Stimulated activated CD8-positive, alpha-beta memory T cell treated with anti-CD3 and anti-CD28 coated beads, Interleukin-2, amount 100 ng/mL, for 1 hour (primary cell): ENCODE data around the gene SERPINB5.
"Not testable (repeated sequence)": the region's sequence is repeated elsewhere in the genome, so short reads cannot be mapped to it uniquely, and the experiment has no call there.

Source experiments
- DNase-seq, 2 donors: peaks; one replicate each; pipeline ENCODE4 v3.0.0-alpha.2; 2020; ENCODE audit warnings: low read depth in 2 of 2

Gene SERPINB5, protein sequence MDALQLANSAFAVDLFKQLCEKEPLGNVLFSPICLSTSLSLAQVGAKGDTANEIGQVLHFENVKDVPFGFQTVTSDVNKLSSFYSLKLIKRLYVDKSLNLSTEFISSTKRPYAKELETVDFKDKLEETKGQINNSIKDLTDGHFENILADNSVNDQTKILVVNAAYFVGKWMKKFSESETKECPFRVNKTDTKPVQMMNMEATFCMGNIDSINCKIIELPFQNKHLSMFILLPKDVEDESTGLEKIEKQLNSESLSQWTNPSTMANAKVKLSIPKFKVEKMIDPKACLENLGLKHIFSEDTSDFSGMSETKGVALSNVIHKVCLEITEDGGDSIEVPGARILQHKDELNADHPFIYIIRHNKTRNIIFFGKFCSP

DNA sequence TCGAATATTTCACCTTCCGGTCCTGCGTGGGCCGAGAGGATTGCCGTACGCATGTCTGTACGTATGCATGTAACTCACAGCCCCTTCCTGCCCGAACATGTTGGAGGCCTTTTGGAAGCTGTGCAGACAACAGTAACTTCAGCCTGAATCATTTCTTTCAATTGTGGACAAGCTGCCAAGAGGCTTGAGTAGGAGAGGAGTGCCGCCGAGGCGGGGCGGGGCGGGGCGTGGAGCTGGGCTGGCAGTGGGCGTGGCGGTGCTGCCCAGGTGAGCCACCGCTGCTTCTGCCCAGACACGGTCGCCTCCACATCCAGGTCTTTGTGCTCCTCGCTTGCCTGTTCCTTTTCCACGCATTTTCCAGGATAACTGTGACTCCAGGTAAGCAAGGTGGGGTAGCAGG, at the start of gene SERPINB5:
SERPINB5 (plus strand) TSS at position 291 of the 400 bp plus-strand sequence. CDS start 7,471 bp downstream, outside the sequence.
- DNase-seq: no peak

GRCh38 chr18:63427558-63427957, 49.2 kb upstream of the SERPINB5 start:
- no peak for DNase-seq

DNA sequence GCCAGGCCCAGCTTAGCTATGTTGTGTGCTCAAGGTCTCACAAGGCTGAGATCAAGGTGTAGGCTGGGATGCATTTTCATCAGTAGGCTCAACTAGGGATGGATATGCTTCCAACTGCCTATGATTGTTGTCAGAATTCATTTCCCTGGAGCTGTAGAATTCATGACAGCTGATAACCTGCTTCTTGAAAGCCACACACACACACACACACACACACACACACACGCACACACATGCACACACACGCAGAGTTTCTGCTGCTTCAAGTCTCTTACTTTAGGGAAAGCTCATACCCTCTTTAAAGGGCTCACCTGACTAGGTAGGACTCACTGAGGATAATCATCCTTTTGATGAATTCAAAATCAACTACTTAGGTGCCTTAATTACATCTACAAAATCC, 46.2 kb upstream of the SERPINB5 start:
- DNase-seq: no peak

DNA sequence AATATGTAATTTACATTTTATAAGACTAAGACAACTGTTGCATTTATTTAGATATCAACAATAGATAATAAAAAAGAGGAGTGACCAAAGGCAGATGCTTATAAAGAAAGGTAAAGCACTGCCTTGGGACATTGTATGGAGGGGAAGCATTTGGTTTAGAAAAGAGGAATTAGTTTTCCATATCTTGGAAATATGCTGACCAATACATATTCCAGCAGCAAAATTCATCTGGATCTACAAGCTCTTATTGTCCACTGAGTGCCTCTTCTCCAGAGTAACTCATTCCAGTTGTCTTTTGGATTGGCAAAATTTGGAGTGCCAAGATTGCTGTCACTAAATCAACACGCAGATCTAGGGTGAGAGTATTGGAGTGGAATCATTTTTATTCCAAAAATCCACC, 45.6 kb upstream of the SERPINB5 start:
- DNase-seq: no peak

- no peak for DNase-seq
Measured at GRCh38 chr18:63433334-63433866, 43.4 kb upstream of the SERPINB5 start.

DNA sequence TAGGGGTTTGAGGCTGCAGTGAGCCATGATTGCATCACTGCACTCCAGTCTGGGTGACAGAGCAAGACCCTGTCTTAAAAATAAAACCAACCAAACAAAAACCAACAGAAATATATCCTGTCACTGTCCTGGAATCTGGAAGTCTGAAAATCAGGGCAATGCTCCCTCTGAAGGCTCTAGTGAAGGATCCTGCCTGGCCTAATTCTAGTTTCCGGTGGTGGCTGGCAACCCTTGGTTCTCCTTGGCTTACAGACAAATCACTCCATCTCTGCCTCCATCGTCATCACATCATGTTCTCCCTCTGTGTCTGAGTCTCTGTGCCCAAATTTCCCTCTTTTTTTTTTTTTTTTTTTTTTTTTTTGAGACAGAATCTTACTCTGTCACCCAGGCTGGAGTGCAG, 38.6 kb upstream of the SERPINB5 start:
- no peak for DNase-seq

GRCh38 chr18:63439334-63439733, 37.4 kb upstream of the SERPINB5 start:
- DNase-seq: peak; percentile 9 to 14

GRCh38 chr18:63440219-63440618, 36.5 kb upstream of the SERPINB5 start:
- DNase-seq: no peak

- no peak for DNase-seq
Measured at GRCh38 chr18:63440881-63441280, 35.9 kb upstream of the SERPINB5 start.

GRCh38 chr18:63443829-63444228, 32.9 kb upstream of the SERPINB5 start:
- DNase-seq: no peak

DNA sequence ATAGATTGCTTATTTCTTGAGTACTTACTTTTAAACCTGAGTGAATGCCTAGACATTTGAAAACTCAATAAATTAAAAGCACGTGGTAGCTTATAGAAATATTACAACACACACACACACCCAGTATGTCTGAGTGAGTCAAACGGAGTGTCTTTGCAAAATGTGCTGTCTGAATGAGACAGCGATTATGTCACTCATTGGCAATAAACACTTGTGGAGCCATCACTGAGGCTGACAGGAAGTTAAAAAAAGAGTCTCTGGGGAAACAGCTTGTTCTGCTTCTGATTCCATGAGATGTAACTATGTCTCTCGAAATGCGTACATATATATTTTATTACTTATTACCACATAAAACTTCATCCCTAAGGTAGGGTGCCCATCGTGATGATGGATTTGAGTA, 32.2 kb upstream of the SERPINB5 start:
- no peak for DNase-seq

GRCh38 chr18:63445037-63445436, 31.7 kb upstream of the SERPINB5 start:
- DNase-seq: no peak

DNA sequence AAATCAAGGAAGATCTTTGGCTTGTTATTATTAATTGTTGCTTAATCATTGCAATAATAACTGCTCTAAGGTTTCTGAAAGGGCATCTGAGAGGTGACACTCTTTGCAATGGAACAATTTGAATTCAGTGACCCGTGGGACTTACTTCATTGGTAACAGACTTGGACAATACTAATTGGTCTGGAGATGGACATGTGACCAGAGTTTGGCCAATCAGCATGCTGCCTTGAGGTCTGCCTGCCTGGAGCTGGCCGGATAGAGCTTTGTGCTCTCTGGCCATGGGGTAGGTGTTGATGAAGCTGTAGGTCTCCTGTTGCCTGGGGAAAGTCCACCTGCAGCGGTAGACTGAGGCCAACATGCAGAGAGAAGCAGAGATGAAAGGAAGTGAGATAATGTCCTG, 30.5 kb upstream of the SERPINB5 start:
- no peak for DNase-seq

DNA sequence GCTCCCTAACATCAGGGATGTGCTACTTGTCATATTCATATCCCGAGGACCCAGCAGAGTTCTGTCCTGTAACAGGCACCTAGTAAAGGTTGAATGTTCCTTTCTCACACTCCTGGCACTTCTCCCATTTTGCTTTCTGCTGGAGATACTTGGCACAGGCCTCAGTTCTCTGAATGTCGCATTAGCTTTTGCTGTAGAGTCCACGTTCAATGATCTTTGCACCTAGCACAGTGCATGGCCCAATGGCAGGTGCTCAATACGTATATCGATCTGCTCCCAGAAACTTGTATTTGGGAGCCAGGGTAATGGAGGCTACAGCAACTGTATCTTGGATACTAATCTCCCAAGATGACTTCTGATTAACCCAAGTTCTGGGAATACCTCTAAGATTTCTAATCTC, 29.7 kb upstream of the SERPINB5 start:
- no peak for DNase-seq

DNA sequence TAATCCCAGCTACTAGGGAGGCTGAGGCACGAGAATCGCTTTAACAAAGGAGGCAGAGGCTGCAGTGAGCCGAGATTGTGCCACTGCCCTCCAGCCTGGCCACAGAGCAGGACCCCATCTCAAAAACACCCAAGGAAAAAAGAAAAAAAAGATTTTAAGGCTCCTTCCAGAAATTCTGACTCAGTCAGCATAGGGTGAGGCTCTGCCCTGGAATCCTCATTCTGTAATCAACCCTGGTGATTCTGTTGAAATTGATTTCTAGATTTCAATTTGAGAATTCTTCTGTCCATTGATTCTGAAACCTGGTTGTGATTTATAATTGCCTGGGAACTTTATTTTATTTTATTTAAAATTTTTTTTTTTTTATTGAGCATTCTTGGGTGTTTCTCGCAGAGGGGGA, 27.3 kb upstream of the SERPINB5 start:
- no peak for DNase-seq

- no peak for DNase-seq
Measured at GRCh38 chr18:63451799-63452660, 24.7 kb upstream of the SERPINB5 start.

GRCh38 chr18:63452751-63453150, 24.0 kb upstream of the SERPINB5 start:
- DNase-seq: not testable (repeated sequence)

DNA sequence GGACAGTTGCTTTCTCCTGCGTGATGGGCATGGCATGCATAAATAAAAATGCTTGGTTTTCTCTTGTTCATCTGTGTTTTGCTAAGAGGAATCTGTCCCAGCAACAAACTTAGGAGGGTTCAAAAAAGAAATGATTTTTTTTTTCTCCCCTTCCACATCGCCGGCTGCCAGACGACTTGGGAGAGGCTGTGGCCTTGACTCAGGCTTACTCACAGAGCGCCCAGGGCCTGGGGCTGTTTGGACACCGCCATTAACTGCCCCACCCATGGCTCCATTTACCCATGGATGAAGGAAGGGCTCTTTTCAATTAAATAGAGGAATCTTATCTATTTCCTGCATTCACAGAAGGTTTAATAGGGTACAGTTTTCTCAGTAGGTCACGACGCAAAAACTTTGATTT, 22.3 kb upstream of the SERPINB5 start:
- DNase-seq: no peak

DNA sequence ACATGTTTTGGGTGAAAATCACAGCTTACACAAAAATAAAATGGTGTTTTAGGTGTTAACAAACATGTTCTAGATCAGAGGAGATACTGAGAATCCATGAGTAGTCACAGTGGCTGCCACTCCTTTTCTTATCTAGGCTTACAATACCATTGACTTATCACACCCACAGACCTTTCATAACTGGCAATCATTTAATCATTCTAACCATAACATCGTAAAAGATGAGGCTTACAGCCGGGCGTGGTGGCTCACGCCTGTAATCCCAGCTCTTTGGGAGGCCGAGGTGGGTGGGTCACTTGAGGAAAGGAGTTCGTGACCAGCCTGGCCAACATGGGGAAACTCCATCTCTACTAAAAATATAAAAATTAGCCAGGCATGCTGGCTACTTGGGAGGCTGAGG, 18.8 kb upstream of the SERPINB5 start:
- no peak for DNase-seq

- no peak for DNase-seq
Measured at GRCh38 chr18:63460414-63460813, 16.3 kb upstream of the SERPINB5 start.

GRCh38 chr18:63464434-63464833, 12.3 kb upstream of the SERPINB5 start:
- no peak for DNase-seq

DNA sequence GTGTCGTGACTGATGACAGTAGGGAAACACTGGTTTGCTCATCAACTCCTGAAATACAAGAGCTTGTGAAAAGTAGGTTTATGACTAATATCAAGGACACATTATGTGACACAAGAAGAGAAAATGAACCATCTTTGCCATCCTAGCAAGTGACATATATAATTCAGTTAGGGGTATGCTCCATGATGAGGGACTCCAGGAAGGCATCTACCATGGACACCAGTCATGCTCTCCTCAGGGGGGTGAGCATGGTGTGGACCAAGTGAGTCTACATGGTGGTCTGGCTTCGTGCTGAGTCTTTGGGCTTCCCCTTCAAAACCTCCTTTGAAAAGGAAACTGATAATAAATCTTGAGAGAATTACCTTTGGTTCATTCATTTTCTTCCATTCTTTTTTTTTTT, 11.7 kb upstream of the SERPINB5 start:
- no peak for DNase-seq

- no peak for DNase-seq
Measured at GRCh38 chr18:63467699-63468098, 9.1 kb upstream of the SERPINB5 start.
